Measurements from ENCODE around the gene PRRX1.

PRRX1 gene

GRCh38 chr1:170664093-170664827, at the start of gene PRRX1:
Gene PRRX1 (plus strand): TSS chr1:170664131. CDS start chr1:170664219, 88 bp downstream.
- H3K4me1 ChIP-seq (ENCODE audit: control insufficient read depth, insufficient read depth, low read length), result peaks cover 10% of the 10 kb centered on the region
- no peaks in the 10 kb centered on the region for H3K9me3 ChIP-seq (ENCODE audit: control insufficient read depth, insufficient read depth, low read length)
- no peak within 1 kb of the TSS for H3K9ac ChIP-seq (ENCODE audit: low read depth, low read length)
- peak within 1 kb of the TSS; percentile 46 for H3K4me3 ChIP-seq (ENCODE audit: low read depth, low read length)
- no peaks in the 10 kb centered on the region for H3K36me3 ChIP-seq (ENCODE audit: control insufficient read depth, insufficient read depth, low read length)
- H3K27me3 ChIP-seq (ENCODE audit: control insufficient read depth, insufficient read depth, low read length), result peaks cover 99% of the 10 kb centered on the region

GRCh38 chr1:170617591-170618330, 46.2 kb upstream of the PRRX1 start:
- no peak overlapping the region for H3K4me3 ChIP-seq (ENCODE audit: low read depth, low read length)
- peaks cover 4% of the 10 kb centered on the region for H3K4me1 ChIP-seq (ENCODE audit: control insufficient read depth, insufficient read depth, low read length)
- no peaks in the 10 kb centered on the region for H3K36me3 ChIP-seq (ENCODE audit: control insufficient read depth, insufficient read depth, low read length)
- H3K9ac ChIP-seq (ENCODE audit: low read depth, low read length), result no peak overlapping the region
- H3K9me3 ChIP-seq (ENCODE audit: control insufficient read depth, insufficient read depth, low read length), result no peaks in the 10 kb centered on the region
- no peaks in the 10 kb centered on the region for H3K27me3 ChIP-seq (ENCODE audit: control insufficient read depth, insufficient read depth, low read length)

- Histone ChIP-seq H3K4me1 (ENCODE audit: control insufficient read depth, insufficient read depth, low read length) (peaks cover 4% of the 10 kb centered on the region), H3K4me3 (ENCODE audit: low read depth, low read length) (no peak overlapping the region), H3K9ac (ENCODE audit: low read depth, low read length) (no peak overlapping the region), H3K27me3 (ENCODE audit: control insufficient read depth, insufficient read depth, low read length) (no peaks in the 10 kb centered on the region), H3K36me3 (ENCODE audit: control insufficient read depth, insufficient read depth, low read length) (no peaks in the 10 kb centered on the region), H3K9me3 (ENCODE audit: control insufficient read depth, insufficient read depth, low read length) (no peaks in the 10 kb centered on the region)
These were observed 45.5 kb upstream of the PRRX1 start for GRCh38 chr1:170618421-170618820.

- Histone ChIP-seq H3K4me3 (ENCODE audit: low read depth, low read length) (no peak overlapping the region), H3K4me1 (ENCODE audit: control insufficient read depth, insufficient read depth, low read length) (peaks cover 4% of the 10 kb centered on the region)
These were observed 44.5 kb upstream of the PRRX1 start for GRCh38 chr1:170619241-170620028.

GRCh38 chr1:170620164-170620563, 43.8 kb upstream of the PRRX1 start:
- Histone ChIP-seq H3K36me3 (ENCODE audit: control insufficient read depth, insufficient read depth, low read length) (no peaks in the 10 kb centered on the region), H3K9me3 (ENCODE audit: control insufficient read depth, insufficient read depth, low read length) (no peaks in the 10 kb centered on the region), H3K9ac (ENCODE audit: low read depth, low read length) (no peak overlapping the region), H3K4me3 (ENCODE audit: low read depth, low read length) (no peak overlapping the region), H3K4me1 (ENCODE audit: control insufficient read depth, insufficient read depth, low read length) (peaks cover under 1% of the 10 kb centered on the region), H3K27me3 (ENCODE audit: control insufficient read depth, insufficient read depth, low read length) (no peaks in the 10 kb centered on the region)

More at GRCh38 chr1:170619241-170620028, 44.5 kb upstream of the PRRX1 start:
- Histone ChIP-seq H3K9ac (ENCODE audit: low read depth, low read length) (no peak overlapping the region), H3K9me3 (ENCODE audit: control insufficient read depth, insufficient read depth, low read length) (no peaks in the 10 kb centered on the region), H3K36me3 (ENCODE audit: control insufficient read depth, insufficient read depth, low read length) (no peaks in the 10 kb centered on the region), H3K27me3 (ENCODE audit: control insufficient read depth, insufficient read depth, low read length) (no peaks in the 10 kb centered on the region)

- Histone ChIP-seq H3K4me3 (ENCODE audit: low read depth, low read length) (no peak overlapping the region), H3K4me1 (ENCODE audit: control insufficient read depth, insufficient read depth, low read length) (no peaks in the 10 kb centered on the region), H3K27me3 (ENCODE audit: control insufficient read depth, insufficient read depth, low read length) (no peaks in the 10 kb centered on the region), H3K36me3 (ENCODE audit: control insufficient read depth, insufficient read depth, low read length) (no peaks in the 10 kb centered on the region), H3K9me3 (ENCODE audit: control insufficient read depth, insufficient read depth, low read length) (no peaks in the 10 kb centered on the region), H3K9ac (ENCODE audit: low read depth, low read length) (no peak overlapping the region)
These were observed 40.8 kb upstream of the PRRX1 start for GRCh38 chr1:170623171-170623570.

GRCh38 chr1:170624146-170624545, 39.8 kb upstream of the PRRX1 start:
- Histone ChIP-seq H3K36me3 (ENCODE audit: control insufficient read depth, insufficient read depth, low read length) (no peaks in the 10 kb centered on the region), H3K27me3 (ENCODE audit: control insufficient read depth, insufficient read depth, low read length) (no peaks in the 10 kb centered on the region)

GRCh38 chr1:170630977-170631376, 33.0 kb upstream of the PRRX1 start:
- Histone ChIP-seq H3K36me3 (ENCODE audit: control insufficient read depth, insufficient read depth, low read length) (no peaks in the 10 kb centered on the region), H3K9ac (ENCODE audit: low read depth, low read length) (no peak overlapping the region), H3K27me3 (ENCODE audit: control insufficient read depth, insufficient read depth, low read length) (no peaks in the 10 kb centered on the region), H3K4me3 (ENCODE audit: low read depth, low read length) (no peak overlapping the region), H3K9me3 (ENCODE audit: control insufficient read depth, insufficient read depth, low read length) (no peaks in the 10 kb centered on the region), H3K4me1 (ENCODE audit: control insufficient read depth, insufficient read depth, low read length) (no peaks in the 10 kb centered on the region)

More at GRCh38 chr1:170624146-170624545, 39.8 kb upstream of the PRRX1 start:
- Histone ChIP-seq H3K9me3 (ENCODE audit: control insufficient read depth, insufficient read depth, low read length) (no peaks in the 10 kb centered on the region), H3K9ac (ENCODE audit: low read depth, low read length) (no peak overlapping the region), H3K4me3 (ENCODE audit: low read depth, low read length) (no peak overlapping the region), H3K4me1 (ENCODE audit: control insufficient read depth, insufficient read depth, low read length) (no peaks in the 10 kb centered on the region)

- Histone ChIP-seq H3K36me3 (ENCODE audit: control insufficient read depth, insufficient read depth, low read length) (no peaks in the 10 kb centered on the region), H3K9ac (ENCODE audit: low read depth, low read length) (no peak overlapping the region), H3K4me1 (ENCODE audit: control insufficient read depth, insufficient read depth, low read length) (no peaks in the 10 kb centered on the region), H3K9me3 (ENCODE audit: control insufficient read depth, insufficient read depth, low read length) (no peaks in the 10 kb centered on the region), H3K27me3 (ENCODE audit: control insufficient read depth, insufficient read depth, low read length) (no peaks in the 10 kb centered on the region), H3K4me3 (ENCODE audit: low read depth, low read length) (no peak overlapping the region)
These were observed 29.6 kb upstream of the PRRX1 start for GRCh38 chr1:170634293-170634692.

- H3K9me3 ChIP-seq (ENCODE audit: control insufficient read depth, insufficient read depth, low read length), result no peaks in the 10 kb centered on the region
- H3K36me3 ChIP-seq (ENCODE audit: control insufficient read depth, insufficient read depth, low read length), result no peaks in the 10 kb centered on the region
- H3K4me3 ChIP-seq (ENCODE audit: low read depth, low read length), result no peak overlapping the region
- no peak overlapping the region for H3K9ac ChIP-seq (ENCODE audit: low read depth, low read length)
- no peaks in the 10 kb centered on the region for H3K4me1 ChIP-seq (ENCODE audit: control insufficient read depth, insufficient read depth, low read length)
- no peaks in the 10 kb centered on the region for H3K27me3 ChIP-seq (ENCODE audit: control insufficient read depth, insufficient read depth, low read length)
These were observed 29.0 kb upstream of the PRRX1 start for GRCh38 chr1:170634824-170635410.

- Histone ChIP-seq H3K9me3 (ENCODE audit: control insufficient read depth, insufficient read depth, low read length) (no peaks in the 10 kb centered on the region), H3K27me3 (ENCODE audit: control insufficient read depth, insufficient read depth, low read length) (no peaks in the 10 kb centered on the region), H3K4me3 (ENCODE audit: low read depth, low read length) (no peak overlapping the region), H3K36me3 (ENCODE audit: control insufficient read depth, insufficient read depth, low read length) (no peaks in the 10 kb centered on the region), H3K4me1 (ENCODE audit: control insufficient read depth, insufficient read depth, low read length) (no peaks in the 10 kb centered on the region), H3K9ac (ENCODE audit: low read depth, low read length) (no peak overlapping the region)
These were observed 23.4 kb upstream of the PRRX1 start for GRCh38 chr1:170640581-170640980.
